Transverse colon (tissue), 3 donors: ENCODE measurements around the gene C5orf46.

Experiments
- EP300 ChIP-seq: sonication (generic); formaldehyde crosslinking; IDR thresholded peaks from one replicate; pipeline ENCODE4 v1.6.1; 2017; ENCODE audit warnings: antibody characterized with exemption, low read depth
- TF ChIP-seq, protein P1 (sequence below), 5 experiments: fragments of 200-600 bp in 3 of 5; fragments of 450-650 bp in 2 of 5; sonication (generic) in 3 of 5; IDR thresholded peaks; 1 replicate in 2 of 5; 2 replicates in 3 of 5; pipeline ENCODE4 v1.5.1; 2016 to 2017; ENCODE audit warnings: antibody characterized with exemption in 5 of 5, inconsistent platforms in 3 of 5, mild to moderate bottlenecking in 2 of 5, moderate library complexity in 1 of 5

GRCh38 chr5:147906326-147907095 is at the start of gene C5orf46:
- TF ChIP-seq, protein P1, sequence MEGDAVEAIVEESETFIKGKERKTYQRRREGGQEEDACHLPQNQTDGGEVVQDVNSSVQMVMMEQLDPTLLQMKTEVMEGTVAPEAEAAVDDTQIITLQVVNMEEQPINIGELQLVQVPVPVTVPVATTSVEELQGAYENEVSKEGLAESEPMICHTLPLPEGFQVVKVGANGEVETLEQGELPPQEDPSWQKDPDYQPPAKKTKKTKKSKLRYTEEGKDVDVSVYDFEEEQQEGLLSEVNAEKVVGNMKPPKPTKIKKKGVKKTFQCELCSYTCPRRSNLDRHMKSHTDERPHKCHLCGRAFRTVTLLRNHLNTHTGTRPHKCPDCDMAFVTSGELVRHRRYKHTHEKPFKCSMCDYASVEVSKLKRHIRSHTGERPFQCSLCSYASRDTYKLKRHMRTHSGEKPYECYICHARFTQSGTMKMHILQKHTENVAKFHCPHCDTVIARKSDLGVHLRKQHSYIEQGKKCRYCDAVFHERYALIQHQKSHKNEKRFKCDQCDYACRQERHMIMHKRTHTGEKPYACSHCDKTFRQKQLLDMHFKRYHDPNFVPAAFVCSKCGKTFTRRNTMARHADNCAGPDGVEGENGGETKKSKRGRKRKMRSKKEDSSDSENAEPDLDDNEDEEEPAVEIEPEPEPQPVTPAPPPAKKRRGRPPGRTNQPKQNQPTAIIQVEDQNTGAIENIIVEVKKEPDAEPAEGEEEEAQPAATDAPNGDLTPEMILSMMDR (IDR thresholded peaks at IDR 0.05): no peak
- TF ChIP-seq EP300: no peak
